Uterus (tissue), 4 donors: ENCODE results near the gene XPNPEP3. TPM values are rescaled to one million over a fixed set of nuclear protein-coding genes. Genes with fewer than 3 reads are reported as not detected.
A peak's percentile ranks its signal among the peaks of the same experiment; 100 is the strongest.
"Not testable (repeated sequence)": the region's sequence is repeated elsewhere in the genome, so short reads cannot be mapped to it uniquely, and the experiment has no call there.

Experiments
- DNase-seq, 2 donors: peaks; one replicate each; pipeline ENCODE4 v3.0.0-alpha.2; 2019 to 2020
- H3K27ac ChIP-seq, 2 donors: fragments of 200-600 bp; sonication (generic); 1 replicate in 1 of 2; 2 replicates in 1 of 2; pipeline ENCODE4 v1.5.1; 2016 to 2018
- H3K27me3 ChIP-seq, 2 donors: fragments of 200-600 bp; sonication (generic); one replicate each; pipeline ENCODE4 v1.5.1; 2018 to 2019; ENCODE audit warnings: control low read depth in 1 of 2
- H3K36me3 ChIP-seq, 2 donors: fragments of 200-600 bp; sonication (generic); one replicate each; pipeline ENCODE4 v1.5.1; 2019; ENCODE audit warnings: control low read depth in 1 of 2
- H3K4me1 ChIP-seq, 2 donors: fragments of 200-600 bp; sonication (generic); one replicate each; pipeline ENCODE4 v1.5.1; 2018 to 2019; ENCODE audit warnings: control low read depth in 1 of 2
- H3K4me3 ChIP-seq, 2 donors: fragments of 200-600 bp; sonication (generic); 1 replicate in 1 of 2; 2 replicates in 1 of 2; pipeline ENCODE4 v1.5.1; 2018 to 2019; ENCODE audit warnings: mild to moderate bottlenecking in 1 of 2
- H3K9me3 ChIP-seq, 2 donors: fragments of 200-600 bp; sonication (generic); one replicate each; pipeline ENCODE4 v1.5.1; 2019; ENCODE audit warnings: control low read depth in 1 of 2
- CTCF ChIP-seq, 4 experiments: fragments of 200-600 bp in 2 of 4; fragments of 450-650 bp in 2 of 4; sonication (generic) in 2 of 4; IDR thresholded peaks; one replicate each; pipeline ENCODE4 v1.5.1; 2016 to 2019; ENCODE audit warnings: antibody characterized with exemption in 4 of 4, mild to moderate bottlenecking in 2 of 4, moderate library complexity in 1 of 4
- POLR2A ChIP-seq, 2 donors: fragments of 450-650 bp; IDR thresholded peaks; one replicate each; pipeline ENCODE4 v1.6.1; 2016; ENCODE audit warnings: antibody characterized with exemption in 2 of 2, mild to moderate bottlenecking in 1 of 2, moderate library complexity in 1 of 2
- intact Hi-C: fragments of 100-400 bp; cut with DNase I; formaldehyde crosslinking; loops from one replicate; pipeline ENCODE4 v1.15.1; 2023; ENCODE audit warnings: low total_unique reads
- total RNA-seq, 4 donors: library from RNA; depleted of rRNA in 3 of 4; stranded (reverse); fragments of >200 nt in 3 of 4; gene quantifications; one replicate each; pipeline versions ENCODE4 v1.1.0 to v1.2.4, GENCODE V29; 2014 to 2023
- donor health status: DM: yes; HTN: yes; CAD: no.

XPNPEP3 gene
- total RNA-seq, 4 donors from 2014 or later = 1.5 to 25.6 (median 8.0) TPM

GRCh38 chr22:40826984-40827741 lies 29.8 kb upstream of the XPNPEP3 start:
- no peaks in the 10 kb centered on the region for H3K4me1 ChIP-seq
- no peak overlapping the region for H3K4me3 ChIP-seq
- peak overlapping the region; percentile 9 to 40 for H3K27ac ChIP-seq
- no peaks in the 10 kb centered on the region for H3K27me3 ChIP-seq
- TF ChIP-seq POLR2A (IDR thresholded peaks at IDR 0.05) = no peak
- TF ChIP-seq CTCF (IDR thresholded peaks at IDR 0.05) = no peak
- H3K9me3 ChIP-seq = no peaks in the 10 kb centered on the region
- DNase-seq = no peak
- intact Hi-C loops = no loop called here
- H3K36me3 ChIP-seq = no peaks in the 10 kb centered on the region

- no peak for DNase-seq
- intact Hi-C loops = no loop called here
- Histone ChIP-seq H3K4me3 (no peak overlapping the region), H3K27me3 (no peaks in the 10 kb centered on the region), H3K36me3 (no peaks in the 10 kb centered on the region), H3K4me1 (no peaks in the 10 kb centered on the region), H3K9me3 (no peaks in the 10 kb centered on the region), H3K27ac (no peak overlapping the region)
- TF ChIP-seq CTCF (IDR thresholded peaks at IDR 0.05) (no peak), POLR2A (IDR thresholded peaks at IDR 0.05) (no peak)
Observed at GRCh38 chr22:40829131-40829530, 27.8 kb upstream of the XPNPEP3 start.

GRCh38 chr22:40834619-40835018 lies 22.3 kb upstream of the XPNPEP3 start:
- H3K4me3 ChIP-seq = no peak overlapping the region
- H3K27ac ChIP-seq = no peak overlapping the region
- H3K9me3 ChIP-seq = no peaks in the 10 kb centered on the region
- no peak for DNase-seq
- H3K36me3 ChIP-seq = no peaks in the 10 kb centered on the region
- no peaks in the 10 kb centered on the region for H3K27me3 ChIP-seq
- no peaks in the 10 kb centered on the region for H3K4me1 ChIP-seq
- TF ChIP-seq POLR2A (IDR thresholded peaks at IDR 0.05) (no peak), CTCF (IDR thresholded peaks at IDR 0.05) (no peak)
- intact Hi-C loops = no loop called here

GRCh38 chr22:40838486-40838885 lies 18.5 kb upstream of the XPNPEP3 start:
- TF ChIP-seq POLR2A (IDR thresholded peaks at IDR 0.05) = no peak
- no peak for TF ChIP-seq CTCF (IDR thresholded peaks at IDR 0.05)
- peaks cover 0 to 7% of the 10 kb centered on the region in 2 donors for H3K4me1 ChIP-seq

GRCh38 chr22:40844951-40845350 lies 12.0 kb upstream of the XPNPEP3 start:
- no peaks in the 10 kb centered on the region for H3K27me3 ChIP-seq
- no peak overlapping the region for H3K27ac ChIP-seq
- TF ChIP-seq POLR2A (IDR thresholded peaks at IDR 0.05) = no peak
- TF ChIP-seq CTCF (IDR thresholded peaks at IDR 0.05) = no peak
- intact Hi-C loops = no loop called here
- no peak overlapping the region for H3K4me3 ChIP-seq
- H3K4me1 ChIP-seq = peaks cover 0 to 7% of the 10 kb centered on the region in 2 donors
- H3K9me3 ChIP-seq = no peaks in the 10 kb centered on the region
- DNase-seq = no peak
- no peaks in the 10 kb centered on the region for H3K36me3 ChIP-seq

More at GRCh38 chr22:40838486-40838885, 18.5 kb upstream of the XPNPEP3 start:
- intact Hi-C loops = no loop called here
- no peaks in the 10 kb centered on the region for H3K27me3 ChIP-seq
- no peak overlapping the region for H3K4me3 ChIP-seq
- no peaks in the 10 kb centered on the region for H3K9me3 ChIP-seq
- H3K36me3 ChIP-seq = no peaks in the 10 kb centered on the region
- no peak for DNase-seq
- H3K27ac ChIP-seq = no peak overlapping the region

GRCh38 chr22:40845816-40846215 lies 11.1 kb upstream of the XPNPEP3 start:
- intact Hi-C loops, H3K27ac ChIP-seq, H3K9me3 ChIP-seq, DNase-seq, H3K36me3 ChIP-seq, H3K4me1 ChIP-seq, H3K27me3 ChIP-seq, H3K4me3 ChIP-seq: not testable (repeated sequence)
